ENCODE results near the gene DIDO1. TPM values are rescaled to one million over a fixed set of nuclear protein-coding genes. Genes with fewer than 3 reads are reported as not detected.
"Not testable (repeated sequence)": the region's sequence is repeated elsewhere in the genome, so short reads cannot be mapped to it uniquely, and the experiment has no call there.

DIDO1 gene
- total RNA-seq, 2 donors from 2014 or later: 34.7 to 37.5 TPM

- H3K4me3 ChIP-seq: peak overlapping the region; percentile 83 to 97
- no peak for DNase-seq (ENCODE audit: low spot score)
- no peaks in the 10 kb centered on the region for H3K36me3 ChIP-seq
- H3K27ac ChIP-seq: peak overlapping the region; percentile 92 to 96
- peaks cover 0 to 82% of the 10 kb centered on the region in 2 donors for H3K4me1 ChIP-seq
- H3K9me3 ChIP-seq: no peaks in the 10 kb centered on the region
- no peak for TF ChIP-seq CTCF (IDR thresholded peaks at IDR 0.05)
- no peaks in the 10 kb centered on the region for H3K27me3 ChIP-seq
Measured at GRCh38 chr20:62925076-62925419, 1.3 kb downstream of the DIDO1 start.

GRCh38 chr20:62924442-62925075 lies 1.7 kb downstream of the DIDO1 start:
- TF ChIP-seq CTCF (IDR thresholded peaks at IDR 0.05): no peak
- Histone ChIP-seq H3K4me3 (peak overlapping the region; percentile 83 to 97), H3K27me3 (no peaks in the 10 kb centered on the region), H3K27ac (peak overlapping the region; percentile 92 to 96), H3K36me3 (no peaks in the 10 kb centered on the region), H3K4me1 (peaks cover 0 to 82% of the 10 kb centered on the region in 2 donors), H3K9me3 (no peaks in the 10 kb centered on the region)
- no peak for DNase-seq (ENCODE audit: low spot score)

GRCh38 chr20:62923669-62924441 lies 2.5 kb downstream of the DIDO1 start:
- peak overlapping the region; percentile 92 to 96 for H3K27ac ChIP-seq
- H3K36me3 ChIP-seq: no peaks in the 10 kb centered on the region
- TF ChIP-seq CTCF (IDR thresholded peaks at IDR 0.05): no peak
- H3K9me3 ChIP-seq: no peaks in the 10 kb centered on the region
- H3K4me1 ChIP-seq: peaks cover 0 to 84% of the 10 kb centered on the region in 2 donors
- peak overlapping the region in 1 of 2 donors; percentile 83 for H3K4me3 ChIP-seq
- no peaks in the 10 kb centered on the region for H3K27me3 ChIP-seq
- no peak for DNase-seq (ENCODE audit: low spot score)

GRCh38 chr20:62923059-62923668 lies 3.1 kb downstream of the DIDO1 start:
- not testable (repeated sequence) for H3K4me3 ChIP-seq; H3K27me3 ChIP-seq; H3K36me3 ChIP-seq; DNase-seq (ENCODE audit: low spot score); H3K9me3 ChIP-seq
- Histone ChIP-seq H3K27ac (peak overlapping the region; percentile 92 to 96), H3K4me1 (peaks cover 0 to 84% of the 10 kb centered on the region in 2 donors)

- no peak for DNase-seq (ENCODE audit: low spot score)
- H3K4me3 ChIP-seq: no peak overlapping the region
- no peak for TF ChIP-seq CTCF (IDR thresholded peaks at IDR 0.05)
Measured at GRCh38 chr20:62922451-62922921, 3.8 kb downstream of the DIDO1 start.

GRCh38 chr20:62921119-62921687 lies 5.1 kb downstream of the DIDO1 start:
- peak; percentile 25 to 56 for TF ChIP-seq CTCF (IDR thresholded peaks at IDR 0.05)
- no peaks in the 10 kb centered on the region for H3K27me3 ChIP-seq
- no peaks in the 10 kb centered on the region for H3K9me3 ChIP-seq
- H3K4me1 ChIP-seq: peaks cover 0 to 89% of the 10 kb centered on the region in 2 donors
- no peak overlapping the region for H3K4me3 ChIP-seq
- DNase-seq (ENCODE audit: low spot score): no peak
- H3K36me3 ChIP-seq: no peaks in the 10 kb centered on the region
- peak overlapping the region; percentile 7 to 25 for H3K27ac ChIP-seq

More at GRCh38 chr20:62922451-62922921, 3.8 kb downstream of the DIDO1 start:
- Histone ChIP-seq H3K36me3 (no peaks in the 10 kb centered on the region), H3K4me1 (peaks cover 0 to 84% of the 10 kb centered on the region in 2 donors), H3K9me3 (no peaks in the 10 kb centered on the region), H3K27ac (peak overlapping the region; percentile 92 to 96), H3K27me3 (no peaks in the 10 kb centered on the region)
